ENCODE data around the gene NEDD4L.

NEDD4L gene

GRCh38 chr18:58041633-58042032 is 2.4 kb upstream of the NEDD4L start:
- no peak overlapping the region for H3K9ac ChIP-seq (ENCODE audit: low read length)
- no peak overlapping the region for H3K4me3 ChIP-seq (ENCODE audit: insufficient read depth, low read length, poor library complexity, severe bottlenecking)
- TF ChIP-seq EZH2phosphoT487 (conservative IDR thresholded peaks at IDR 0.05; ENCODE audit: low read length) (no peak), CTCF (IDR thresholded peaks at IDR 0.05; ENCODE audit: insufficient read depth, low read length, poor library complexity, severe bottlenecking) (no peak)

GRCh38 chr18:58042826-58043490 is 1.1 kb upstream of the NEDD4L start:
- Histone ChIP-seq H3K27ac (ENCODE audit: low read depth, low read length) (no peak overlapping the region), H3F3A (ENCODE audit: insufficient read depth) (no peaks in the 10 kb centered on the region), H3K4me3 (ENCODE audit: insufficient read depth, low read length, poor library complexity, severe bottlenecking) (peak overlapping the region; percentile 71), H4K20me1 (ENCODE audit: low read depth, low read length) (peaks cover 7% of the 10 kb centered on the region; the same call in 1 of the 2 replicates), H3K9me3 (ENCODE audit: insufficient read depth, low read length) (no peaks in the 10 kb centered on the region), H3K4me2 (ENCODE audit: low read depth, low read length, poor library complexity, severe bottlenecking) (peak overlapping the region; percentile 77), H2AFZ (ENCODE audit: low read depth, low read length, severe bottlenecking) (peak overlapping the region; percentile 94), H3K79me2 (ENCODE audit: insufficient read depth, low read length) (no peaks in the 10 kb centered on the region), H3K9me2 (replicated peaks; ENCODE audit: insufficient read depth, low read length) (no peaks in the 10 kb centered on the region), H3K9ac (ENCODE audit: low read length) (peak overlapping the region; percentile 63), H3K27me3 (ENCODE audit: low read length) (no peaks in the 10 kb centered on the region), H3K36me3 (ENCODE audit: low read length) (no peaks in the 10 kb centered on the region)
- TF ChIP-seq EZH2phosphoT487 (conservative IDR thresholded peaks at IDR 0.05; ENCODE audit: low read length) = no peak
- no peak for TF ChIP-seq CTCF (IDR thresholded peaks at IDR 0.05; ENCODE audit: insufficient read depth, low read length, poor library complexity, severe bottlenecking)

More at GRCh38 chr18:58041633-58042032, 2.4 kb upstream of the NEDD4L start:
- Histone ChIP-seq H3K9me2 (replicated peaks; ENCODE audit: insufficient read depth, low read length) (no peaks in the 10 kb centered on the region), H3K27ac (ENCODE audit: low read depth, low read length) (no peak overlapping the region), H3K79me2 (ENCODE audit: insufficient read depth, low read length) (no peaks in the 10 kb centered on the region), H3K27me3 (ENCODE audit: low read length) (no peaks in the 10 kb centered on the region), H3K9me3 (ENCODE audit: insufficient read depth, low read length) (no peaks in the 10 kb centered on the region), H3K4me2 (ENCODE audit: low read depth, low read length, poor library complexity, severe bottlenecking) (no peak overlapping the region), H3K36me3 (ENCODE audit: low read length) (no peaks in the 10 kb centered on the region), H4K20me1 (ENCODE audit: low read depth, low read length) (no peaks in the 10 kb centered on the region), H3F3A (ENCODE audit: insufficient read depth) (no peaks in the 10 kb centered on the region), H2AFZ (ENCODE audit: low read depth, low read length, severe bottlenecking) (no peak overlapping the region)

GRCh38 chr18:58044370-58045241 is 580 bp downstream of the NEDD4L start:
- Histone ChIP-seq H3K9me2 (replicated peaks; ENCODE audit: insufficient read depth, low read length) (no peaks in the 10 kb centered on the region), H3K27ac (ENCODE audit: low read depth, low read length) (no peak overlapping the region), H3K4me3 (ENCODE audit: insufficient read depth, low read length, poor library complexity, severe bottlenecking) (peak overlapping the region; percentile 71), H3K9me3 (ENCODE audit: insufficient read depth, low read length) (no peaks in the 10 kb centered on the region), H3K4me2 (ENCODE audit: low read depth, low read length, poor library complexity, severe bottlenecking) (peak overlapping the region; percentile 77), H3K27me3 (ENCODE audit: low read length) (no peaks in the 10 kb centered on the region), H2AFZ (ENCODE audit: low read depth, low read length, severe bottlenecking) (peak overlapping the region; percentile 53), H3K9ac (ENCODE audit: low read length) (peak overlapping the region; percentile 63), H3K79me2 (ENCODE audit: insufficient read depth, low read length) (no peaks in the 10 kb centered on the region), H4K20me1 (ENCODE audit: low read depth, low read length) (peaks cover 7% of the 10 kb centered on the region; the same call in 1 of the 2 replicates), H3K36me3 (ENCODE audit: low read length) (no peaks in the 10 kb centered on the region), H3F3A (ENCODE audit: insufficient read depth) (no peaks in the 10 kb centered on the region)
- TF ChIP-seq EZH2phosphoT487 (conservative IDR thresholded peaks at IDR 0.05; ENCODE audit: low read length) = no peak
- no peak for TF ChIP-seq CTCF (IDR thresholded peaks at IDR 0.05; ENCODE audit: insufficient read depth, low read length, poor library complexity, severe bottlenecking)
